HEK293T (cell line): ENCODE measurements around the gene ZNF385C.

ENCODE experiments used
- CTCF ChIA-PET: fragments of 350-600 bp; formaldehyde crosslinking; extraction: SDS; loops from one replicate; lab custom pipeline; 2021; ENCODE audit warnings: antibody characterized with exemption, inconsistent platforms; lab: Yijun Ruan, JAX
- POLR2A ChIA-PET: fragments of 350-600 bp; formaldehyde crosslinking; extraction: SDS; loops from one replicate; lab custom pipeline; 2020; ENCODE audit warnings: antibody characterized with exemption, inconsistent platforms; lab: Yijun Ruan, JAX
- DNase-seq: peaks from one replicate; pipeline ENCODE4 v3.0.0; 2012; ENCODE audit warnings: mixed read lengths; ENCODE audit errors: extremely low spot score
- ARNT ChIP-seq: fragments of 450-650 bp; IDR thresholded peaks from 2 replicates; pipeline ENCODE4 v1.6.1; 2017; ENCODE audit warnings: mild to moderate bottlenecking
- BHLHE40 ChIP-seq: fragments of 450-650 bp; IDR thresholded peaks from 2 replicates; pipeline ENCODE4 v1.6.1; 2016; ENCODE audit warnings: mild to moderate bottlenecking, moderate library complexity, borderline replicate concordance
- CTBP1 ChIP-seq: fragments of 450-650 bp; IDR thresholded peaks from 2 replicates; pipeline ENCODE4 v1.6.1; 2016; ENCODE audit warnings: borderline replicate concordance
- ELF4 ChIP-seq: fragments of 450-650 bp; IDR thresholded peaks from 2 replicates; pipeline ENCODE4 v1.6.1; 2017; ENCODE audit warnings: antibody characterized with exemption
- FOXA1 ChIP-seq: fragments of 450-650 bp; IDR thresholded peaks from 2 replicates; pipeline ENCODE4 v1.6.1; 2016; ENCODE audit warnings: mild to moderate bottlenecking
- FOXK2 ChIP-seq: fragments of 450-650 bp; IDR thresholded peaks from 2 replicates; pipeline ENCODE4 v1.6.1; 2016; ENCODE audit warnings: mild to moderate bottlenecking
- FOXM1 ChIP-seq: fragments of 450-650 bp; IDR thresholded peaks from 2 replicates; pipeline ENCODE4 v1.6.1; 2017; ENCODE audit warnings: mild to moderate bottlenecking, borderline replicate concordance
- HDGF ChIP-seq: fragments of 450-650 bp; IDR thresholded peaks from 2 replicates; pipeline ENCODE4 v1.6.1; 2017; ENCODE audit warnings: antibody characterized with exemption, borderline replicate concordance
- L3MBTL2 ChIP-seq: fragments of 450-650 bp; conservative IDR thresholded peaks from 2 replicates; pipeline ENCODE4 v1.6.1; 2016; ENCODE audit warnings: mild to moderate bottlenecking
- LEF1 ChIP-seq: fragments of 450-650 bp; IDR thresholded peaks from 2 replicates; pipeline ENCODE4 v1.6.1; 2017; ENCODE audit warnings: mild to moderate bottlenecking, borderline replicate concordance
- NFRKB ChIP-seq: fragments of 450-650 bp; IDR thresholded peaks from 2 replicates; pipeline ENCODE4 v1.6.1; 2016; ENCODE audit warnings: mild to moderate bottlenecking, moderate library complexity
- SP1 ChIP-seq: fragments of 450-650 bp; IDR thresholded peaks from 2 replicates; pipeline ENCODE4 v1.6.1; 2017
- SUZ12 ChIP-seq: fragments of 450-650 bp; IDR thresholded peaks from 2 replicates; pipeline ENCODE4 v1.6.1; 2016; ENCODE audit warnings: mild to moderate bottlenecking
- TARDBP ChIP-seq: fragments of 450-650 bp; IDR thresholded peaks from 2 replicates; pipeline ENCODE4 v1.6.1; 2016
- ZNF384 ChIP-seq: fragments of 450-650 bp; IDR thresholded peaks from 2 replicates; pipeline ENCODE4 v1.6.1; 2016
- TF ChIP-seq, protein P1 (sequence below): fragments of 450-650 bp; IDR thresholded peaks from 2 replicates; pipeline ENCODE4 v1.6.1; 2016

Gene ZNF385C

DNA sequence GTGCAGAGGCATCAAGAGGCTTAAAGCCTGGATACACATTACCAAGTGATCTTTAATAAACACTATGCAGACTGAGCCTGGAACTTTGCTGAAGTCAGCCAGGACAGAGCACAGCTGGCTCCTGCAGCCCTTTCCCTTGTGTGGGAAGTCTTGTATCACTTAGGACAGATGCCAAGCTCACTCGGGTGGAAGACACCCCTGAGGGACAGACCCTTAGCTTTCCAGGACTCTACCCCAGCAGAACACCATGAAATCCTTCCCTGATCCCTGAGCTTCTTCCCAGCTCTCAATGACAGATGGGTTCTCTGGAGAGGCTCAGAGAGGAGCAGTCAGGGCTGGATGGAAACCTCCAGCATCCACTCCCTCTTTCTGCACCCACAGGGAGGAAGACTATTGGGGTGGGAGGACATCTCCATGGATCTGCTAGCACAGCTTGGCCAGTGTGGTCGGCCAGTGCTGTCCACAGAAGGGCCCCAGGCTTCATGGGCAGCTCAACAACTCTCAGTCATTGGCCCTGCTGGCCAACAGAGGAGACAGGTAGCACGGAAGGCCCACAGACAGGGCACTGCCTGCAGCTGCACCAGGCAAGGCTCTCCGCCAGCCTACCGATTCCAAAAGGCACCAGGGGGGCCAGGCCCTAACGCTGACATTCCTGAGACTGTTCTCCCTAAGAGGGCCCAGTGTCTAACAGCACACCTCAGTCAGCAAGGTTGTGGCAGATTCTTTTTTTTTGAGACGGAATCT lies 40.6 kb upstream of the ZNF385C start:
- no peak for DNase-seq
- ChIA-PET POLR2A (interaction anchor here (1.0 to 1.3 kb wide), 5 partner anchors 15 to 122 kb away, joined by 3 to 4 read pairs (median 3); partner anchors contain the start of genes DNAJC7, KAT2A and NKIRAS2), CTCF (no interaction called here)
- TF ChIP-seq SP1 (no peak), SUZ12 (no peak), ZNF384 (no peak), CTBP1 (no peak), L3MBTL2 (no peak), FOXA1 (no peak), NFRKB (no peak)

DNA sequence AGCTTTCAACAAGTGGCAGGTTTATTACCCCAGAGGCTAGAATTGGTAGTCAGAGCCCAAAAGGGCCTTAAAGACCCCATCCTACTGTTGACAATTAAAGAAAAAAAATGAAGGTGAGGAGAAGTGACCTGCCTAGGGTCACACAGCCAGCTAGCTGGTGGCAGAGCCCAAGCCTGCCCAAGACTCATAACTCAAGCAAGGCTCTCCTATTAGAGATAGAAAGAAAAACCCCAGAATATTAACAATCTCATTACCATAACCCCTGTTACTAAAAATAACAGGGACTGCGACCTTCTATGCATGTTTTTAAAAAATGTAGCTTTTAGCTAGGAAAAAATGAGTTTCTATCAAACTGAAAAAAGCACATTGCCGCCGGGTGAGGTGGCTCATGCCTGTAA lies 38.4 kb upstream of the ZNF385C start:
- TF ChIP-seq CTBP1 (no peak), ELF4 (no peak), NFRKB (no peak), FOXA1 (no peak), LEF1 (no peak), SP1 (no peak), FOXM1 (no peak), SUZ12 (no peak), ARNT (no peak), ZNF384 (no peak), TARDBP (no peak), HDGF (no peak), L3MBTL2 (no peak)
- TF ChIP-seq, protein P1, sequence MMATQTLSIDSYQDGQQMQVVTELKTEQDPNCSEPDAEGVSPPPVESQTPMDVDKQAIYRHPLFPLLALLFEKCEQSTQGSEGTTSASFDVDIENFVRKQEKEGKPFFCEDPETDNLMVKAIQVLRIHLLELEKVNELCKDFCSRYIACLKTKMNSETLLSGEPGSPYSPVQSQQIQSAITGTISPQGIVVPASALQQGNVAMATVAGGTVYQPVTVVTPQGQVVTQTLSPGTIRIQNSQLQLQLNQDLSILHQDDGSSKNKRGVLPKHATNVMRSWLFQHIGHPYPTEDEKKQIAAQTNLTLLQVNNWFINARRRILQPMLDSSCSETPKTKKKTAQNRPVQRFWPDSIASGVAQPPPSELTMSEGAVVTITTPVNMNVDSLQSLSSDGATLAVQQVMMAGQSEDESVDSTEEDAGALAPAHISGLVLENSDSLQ = no peak
- POLR2A ChIA-PET = interaction anchor here (1.1 kb wide), 1 partner anchor 17 kb away, joined by 3 read pairs; no protein-coding TSS in a partner anchor
- no peak for DNase-seq
- CTCF ChIA-PET = interaction anchor here (0.6 kb wide), 1 partner anchor 1997 kb away, joined by 3 read pairs; no protein-coding TSS in a partner anchor

DNA sequence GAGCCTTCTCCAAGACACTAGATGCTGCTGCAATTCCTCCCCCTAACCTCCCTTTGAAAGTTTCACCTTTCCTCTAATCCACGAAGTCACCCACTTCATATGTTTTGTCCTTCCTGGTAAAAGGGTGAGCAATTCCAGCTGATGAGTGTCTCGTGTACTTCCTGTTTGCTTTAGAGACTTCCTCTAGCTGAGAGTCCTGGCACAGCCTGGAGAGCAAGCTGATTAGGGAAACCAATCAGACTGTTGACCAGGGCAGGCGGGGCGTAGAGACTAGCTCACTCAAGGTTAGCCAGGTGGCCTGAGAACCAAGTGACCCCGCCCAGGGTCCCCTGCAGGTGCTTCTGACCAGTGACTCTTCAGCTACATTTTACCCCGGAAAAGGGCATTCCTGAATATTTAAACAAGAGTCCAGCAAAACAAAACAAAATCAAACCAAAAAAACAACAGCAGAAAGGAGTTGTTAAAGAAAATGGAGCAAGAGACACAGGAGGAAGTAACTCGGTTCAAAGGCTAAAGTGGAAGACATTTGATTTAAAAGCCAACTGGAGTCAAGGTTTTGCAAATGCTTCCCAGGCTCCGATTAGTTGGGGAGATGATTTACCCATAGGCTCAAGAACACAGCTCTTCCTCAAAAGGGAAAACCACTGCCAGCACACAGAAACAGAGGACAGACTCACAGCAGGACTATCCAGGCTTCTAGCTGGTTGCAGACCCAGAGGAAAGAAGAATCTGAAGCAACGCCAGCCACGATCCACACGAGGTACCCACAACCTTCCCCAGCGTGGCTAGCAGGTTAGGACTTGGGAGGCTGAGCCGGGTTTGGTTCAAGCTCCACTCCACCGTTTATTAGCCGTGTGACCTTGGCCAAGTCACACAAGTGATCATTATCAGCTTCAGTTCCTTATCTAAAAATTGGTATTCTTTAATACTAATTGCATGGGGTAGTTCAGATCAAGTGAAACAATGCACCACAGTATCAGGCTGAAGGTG lies 37.7 kb upstream of the ZNF385C start:
- ChIA-PET CTCF (interaction anchor here (0.6 kb wide), 1 partner anchor 1997 kb away, joined by 3 read pairs; no protein-coding TSS in a partner anchor), POLR2A (interaction anchor here (1.1 to 2.7 kb wide), 3 partner anchors 15 to 119 kb away, joined by 3 to 15 read pairs (median 5); partner anchors contain the start of genes DNAJC7 and KAT2A)
- no peak for DNase-seq
- TF ChIP-seq BHLHE40 (no peak), ZNF384 (no peak), ELF4 (no peak), SUZ12 (no peak), FOXK2 (no peak), FOXM1 (no peak), CTBP1 (no peak), TARDBP (no peak), LEF1 (no peak)
- TF ChIP-seq, protein P1 = no peak

DNA sequence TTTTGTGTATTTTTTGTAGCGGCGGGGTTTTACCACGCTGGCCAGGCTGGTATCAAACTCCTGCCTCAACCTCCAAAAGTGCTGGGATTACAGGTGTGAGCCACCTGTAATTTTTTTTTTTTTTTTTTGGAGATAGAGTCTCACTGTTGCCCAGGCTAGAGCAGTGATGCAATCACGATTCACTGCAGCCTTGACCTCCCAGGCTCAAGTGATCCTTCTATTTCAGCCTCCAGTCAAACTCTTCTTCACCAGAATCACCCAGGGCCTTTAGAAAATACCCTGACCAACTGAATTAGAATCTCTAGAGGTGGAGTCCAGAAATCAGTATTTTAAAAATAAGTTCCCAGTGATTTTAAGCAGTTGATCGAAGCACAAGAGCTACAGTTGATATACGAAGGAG lies 36.9 kb upstream of the ZNF385C start:
- DNase-seq = no peak
- TF ChIP-seq ZNF384 (no peak), FOXM1 (no peak), BHLHE40 (no peak), NFRKB (no peak), LEF1 (no peak), L3MBTL2 (no peak), SUZ12 (no peak), TARDBP (no peak), FOXK2 (no peak), FOXA1 (no peak), HDGF (no peak), SP1 (no peak)
- POLR2A ChIA-PET = interaction anchor here (1.3 to 2.7 kb wide), 2 partner anchors 14 to 118 kb away, joined by 5 to 15 read pairs; partner anchors contain the start of genes DNAJC7 and KAT2A
- CTCF ChIA-PET = interaction anchor here (0.6 kb wide), 1 partner anchor 175 kb away, joined by 5 read pairs; no protein-coding TSS in a partner anchor

DNA sequence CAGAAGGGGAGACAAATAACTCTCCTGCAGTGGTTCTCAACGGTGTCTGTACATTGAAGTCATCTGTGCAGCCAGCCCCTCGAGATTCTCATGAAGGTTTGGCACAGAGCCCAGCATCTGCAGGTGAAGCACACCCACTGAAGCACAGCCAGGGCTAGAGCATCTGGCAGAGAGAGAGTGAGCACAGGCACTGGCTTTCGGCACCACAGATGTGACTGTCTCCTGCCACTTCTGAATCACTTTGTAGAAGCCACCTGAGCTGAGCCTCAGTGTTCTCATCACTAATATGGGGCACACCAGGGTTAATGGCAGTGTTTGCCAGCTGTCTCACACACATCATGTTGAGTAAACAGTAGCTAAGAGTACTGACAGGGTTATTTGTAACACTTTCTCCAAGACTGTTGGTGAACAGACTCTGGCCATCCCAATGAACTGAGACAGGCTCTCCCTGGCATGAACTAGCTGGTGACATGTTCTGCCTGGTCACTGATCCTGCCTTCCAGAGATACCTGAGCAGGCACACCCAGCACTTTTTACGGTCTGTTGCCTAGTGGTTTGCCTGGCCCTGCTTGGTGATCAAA lies 35.3 kb upstream of the ZNF385C start:
- ChIA-PET CTCF (no interaction called here), POLR2A (interaction anchor here (1.1 to 2.7 kb wide), 3 partner anchors 13 to 203 kb away, joined by 3 to 15 read pairs (median 3); partner anchors contain the start of genes CNP, KAT2A and ODAD4)
- no peak for DNase-seq
- TF ChIP-seq ZNF384 = no peak
- no peak for TF ChIP-seq CTBP1
- no peak for TF ChIP-seq NFRKB
- TF ChIP-seq SP1 = no peak
- no peak for TF ChIP-seq FOXK2

DNA sequence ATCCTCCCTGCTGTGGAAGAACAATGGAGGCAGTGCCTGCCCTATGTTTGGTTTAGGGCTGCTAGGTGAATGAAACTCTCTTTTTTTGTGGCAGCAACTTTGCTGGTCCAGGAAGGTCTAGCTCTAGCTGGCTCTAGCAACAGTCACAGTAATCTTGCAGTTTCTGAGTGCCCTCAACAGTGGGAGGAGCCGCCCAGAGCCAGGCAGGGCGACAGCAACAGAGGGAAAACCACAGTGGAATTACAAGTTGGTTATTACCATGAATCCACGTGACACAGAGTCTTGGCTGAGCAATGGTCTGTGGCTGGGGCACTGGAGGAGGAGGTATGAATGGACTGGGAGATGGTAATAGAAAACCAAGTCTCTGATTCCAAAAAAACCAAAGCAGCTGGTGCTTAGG lies 34.7 kb upstream of the ZNF385C start:
- TF ChIP-seq SP1 (no peak), L3MBTL2 (no peak), TARDBP (no peak), FOXA1 (no peak)
- ChIA-PET POLR2A (no interaction called here), CTCF (no interaction called here)
- no peak for DNase-seq
